BE2C (cell line): ENCODE data around the gene RASL11B.

Source experiments
- DNase-seq: peaks from one replicate; pipeline ENCODE4 v3.0.0-alpha.2; 2020
- H3K27me3 ChIP-seq: fragments of 250-450 bp; sonication (Bioruptor Pico); 2 replicates; pipeline ENCODE4 v1.5.1; 2020; ENCODE audit warnings: mild to moderate bottlenecking
- H3K36me3 ChIP-seq: fragments of 250-450 bp; sonication (Bioruptor Pico); 2 replicates; pipeline ENCODE4 v1.5.1; 2020; ENCODE audit warnings: mild to moderate bottlenecking
- H3K4me1 ChIP-seq: fragments of 250-450 bp; sonication (Bioruptor Pico); 2 replicates; pipeline ENCODE4 v1.5.1; 2020
- H3K4me3 ChIP-seq: 2 replicates; pipeline ENCODE4 v1.5.1; 2011; ENCODE audit warnings: low read depth, low read length
- H3K9me3 ChIP-seq: fragments of 250-450 bp; sonication (Bioruptor Pico); 2 replicates; pipeline ENCODE4 v1.5.1; 2020
- TF ChIP-seq, protein P1 (sequence below): IDR thresholded peaks from 2 replicates; pipeline ENCODE4 v1.5.1; 2012; ENCODE audit warnings: mild to moderate bottlenecking, low read depth, low read length

Gene RASL11B

DNA sequence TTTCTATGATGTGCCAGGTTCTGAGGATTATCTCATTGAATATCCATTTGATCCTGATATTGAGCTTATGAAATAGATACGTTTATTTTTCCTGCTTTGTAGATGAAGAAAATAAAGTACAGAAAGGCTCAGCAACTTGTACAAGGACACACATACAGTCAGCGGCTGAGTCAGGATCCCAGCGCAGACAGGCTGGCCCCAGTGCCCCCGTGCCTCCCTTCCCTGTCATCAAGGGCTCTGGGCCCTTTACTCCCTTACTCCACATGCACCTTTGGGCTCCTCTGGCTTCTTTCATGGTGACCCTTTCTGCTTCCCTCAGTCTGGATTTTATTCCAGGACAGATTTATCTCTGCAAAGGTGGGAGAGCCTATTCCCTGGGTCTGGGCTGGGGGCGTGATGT, 12.8 kb downstream of the RASL11B start:
- Histone ChIP-seq H3K4me1 (peaks cover 17% of the 10 kb centered on the region), H3K9me3 (no peaks in the 10 kb centered on the region), H3K36me3 (no peaks in the 10 kb centered on the region), H3K27me3 (no peaks in the 10 kb centered on the region), H3K4me3 (no peak overlapping the region)
- TF ChIP-seq, protein P1, sequence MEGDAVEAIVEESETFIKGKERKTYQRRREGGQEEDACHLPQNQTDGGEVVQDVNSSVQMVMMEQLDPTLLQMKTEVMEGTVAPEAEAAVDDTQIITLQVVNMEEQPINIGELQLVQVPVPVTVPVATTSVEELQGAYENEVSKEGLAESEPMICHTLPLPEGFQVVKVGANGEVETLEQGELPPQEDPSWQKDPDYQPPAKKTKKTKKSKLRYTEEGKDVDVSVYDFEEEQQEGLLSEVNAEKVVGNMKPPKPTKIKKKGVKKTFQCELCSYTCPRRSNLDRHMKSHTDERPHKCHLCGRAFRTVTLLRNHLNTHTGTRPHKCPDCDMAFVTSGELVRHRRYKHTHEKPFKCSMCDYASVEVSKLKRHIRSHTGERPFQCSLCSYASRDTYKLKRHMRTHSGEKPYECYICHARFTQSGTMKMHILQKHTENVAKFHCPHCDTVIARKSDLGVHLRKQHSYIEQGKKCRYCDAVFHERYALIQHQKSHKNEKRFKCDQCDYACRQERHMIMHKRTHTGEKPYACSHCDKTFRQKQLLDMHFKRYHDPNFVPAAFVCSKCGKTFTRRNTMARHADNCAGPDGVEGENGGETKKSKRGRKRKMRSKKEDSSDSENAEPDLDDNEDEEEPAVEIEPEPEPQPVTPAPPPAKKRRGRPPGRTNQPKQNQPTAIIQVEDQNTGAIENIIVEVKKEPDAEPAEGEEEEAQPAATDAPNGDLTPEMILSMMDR: no peak
- DNase-seq: no peak

DNA sequence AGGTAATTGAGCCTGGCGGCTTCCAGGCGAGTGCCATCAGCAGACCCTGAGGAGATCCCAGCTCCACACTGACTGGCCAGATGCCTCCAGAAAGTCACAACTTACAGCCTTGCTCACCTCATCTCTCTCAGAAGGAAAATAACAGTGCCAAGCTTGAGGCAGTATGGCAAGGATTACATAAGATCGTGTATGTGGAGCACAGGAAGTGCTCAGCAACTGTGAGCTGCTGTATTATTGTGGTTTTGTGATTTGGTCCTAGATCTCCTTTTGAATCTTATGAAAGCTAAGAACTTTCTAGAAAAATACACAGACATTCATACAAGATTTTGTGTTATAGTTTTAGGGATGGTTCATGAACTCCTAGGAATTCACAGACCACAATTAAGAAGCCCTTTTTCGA, 14.0 kb downstream of the RASL11B start:
- TF ChIP-seq, protein P1: no peak
- H3K4me3 ChIP-seq: no peak overlapping the region
- H3K27me3 ChIP-seq: no peaks in the 10 kb centered on the region
- peaks cover 6% of the 10 kb centered on the region for H3K4me1 ChIP-seq
- H3K9me3 ChIP-seq: no peaks in the 10 kb centered on the region
- no peaks in the 10 kb centered on the region for H3K36me3 ChIP-seq
- no peak for DNase-seq

DNA sequence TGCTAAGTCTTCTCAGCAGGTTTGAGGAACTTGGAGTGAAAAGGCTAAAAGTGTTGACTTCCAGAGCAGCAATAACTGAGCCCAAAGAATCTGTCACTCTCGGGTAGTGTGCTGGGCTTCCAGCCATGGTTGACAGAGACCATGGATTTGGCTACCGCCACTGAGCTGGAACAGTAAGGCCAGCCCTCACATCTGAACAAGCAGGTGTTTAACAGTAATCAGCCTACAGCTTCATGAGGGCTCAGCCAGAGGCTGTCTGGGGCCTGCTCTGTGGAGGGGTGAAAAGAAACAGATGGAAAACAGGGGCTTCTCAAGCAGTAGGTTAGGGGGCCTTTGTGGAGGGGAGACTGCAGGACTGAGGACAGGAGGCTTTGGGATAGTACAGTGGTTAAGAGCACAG, 14.9 kb downstream of the RASL11B start:
- H3K4me1 ChIP-seq: peaks cover 3% of the 10 kb centered on the region
- H3K36me3 ChIP-seq: no peaks in the 10 kb centered on the region
- no peak for DNase-seq
- H3K4me3 ChIP-seq: no peak overlapping the region
- TF ChIP-seq, protein P1: no peak
- no peaks in the 10 kb centered on the region for H3K27me3 ChIP-seq
- no peaks in the 10 kb centered on the region for H3K9me3 ChIP-seq

DNA sequence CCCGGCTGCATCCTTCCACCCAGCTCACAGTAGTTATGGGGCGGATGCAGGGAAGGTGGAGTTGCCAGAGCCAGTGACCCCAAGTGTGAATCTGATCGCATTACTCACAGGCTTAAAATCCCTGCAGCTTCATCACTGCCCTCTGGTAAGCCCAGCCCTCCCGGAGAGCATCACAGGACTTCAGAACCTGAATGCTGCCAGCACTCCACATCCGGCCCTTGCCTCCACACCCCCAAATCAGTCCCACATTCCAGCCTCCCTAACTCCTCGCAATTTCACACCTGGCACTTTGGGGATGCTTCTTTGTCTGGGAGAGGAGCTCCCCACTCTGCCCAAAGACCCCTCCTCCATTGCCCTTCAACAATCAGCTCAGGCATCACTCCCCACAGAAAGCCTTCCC, 15.6 kb downstream of the RASL11B start:
- no peaks in the 10 kb centered on the region for H3K36me3 ChIP-seq
- H3K4me3 ChIP-seq: no peak overlapping the region
- peaks cover 3% of the 10 kb centered on the region for H3K4me1 ChIP-seq
- DNase-seq: no peak
- no peaks in the 10 kb centered on the region for H3K27me3 ChIP-seq
- no peaks in the 10 kb centered on the region for H3K9me3 ChIP-seq
- TF ChIP-seq, protein P1: no peak

DNA sequence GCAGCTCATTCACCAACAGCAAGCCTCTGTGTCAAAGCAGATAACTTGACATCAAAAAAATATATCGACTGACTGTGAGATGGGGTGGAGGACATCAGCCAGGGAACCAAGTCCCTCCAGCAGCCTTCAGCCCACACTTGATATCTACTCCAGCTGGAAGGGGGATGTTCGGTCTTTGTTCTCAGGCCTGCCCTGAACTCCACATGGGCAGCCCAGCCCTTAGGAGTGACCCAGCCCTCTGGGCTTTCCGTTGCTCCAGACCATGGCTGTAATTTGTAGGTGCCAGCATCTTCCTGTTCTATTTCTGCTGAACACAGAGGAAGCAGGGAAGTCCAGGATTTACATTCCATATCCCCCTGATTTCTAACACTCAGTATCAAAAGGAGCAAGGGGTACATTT, 17.4 kb downstream of the RASL11B start:
- H3K4me3 ChIP-seq: no peak overlapping the region
- H3K9me3 ChIP-seq: no peaks in the 10 kb centered on the region
- no peak for DNase-seq
- H3K27me3 ChIP-seq: no peaks in the 10 kb centered on the region
- TF ChIP-seq, protein P1: no peak
- peaks cover 3% of the 10 kb centered on the region for H3K4me1 ChIP-seq
- no peaks in the 10 kb centered on the region for H3K36me3 ChIP-seq

DNA sequence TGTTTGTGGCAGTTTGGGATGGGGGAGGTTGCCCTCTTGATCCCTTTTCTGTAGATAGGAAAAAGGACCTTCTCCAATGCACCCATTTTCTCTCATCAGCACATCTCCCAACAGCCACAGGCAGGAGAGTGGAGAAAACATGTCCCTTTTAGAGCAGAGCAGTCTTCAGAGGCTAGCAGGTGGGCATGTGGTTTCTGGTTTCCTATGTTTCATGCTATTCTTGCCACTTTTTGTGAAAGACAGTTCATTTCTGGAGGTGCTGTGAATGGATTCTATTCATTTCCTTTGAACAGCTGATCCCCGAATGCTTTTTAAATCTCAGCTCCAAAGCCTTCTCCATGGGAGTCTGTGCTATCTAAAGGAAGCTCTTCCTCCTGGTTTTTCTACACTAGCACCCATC, 18.9 kb downstream of the RASL11B start:
- no peaks in the 10 kb centered on the region for H3K9me3 ChIP-seq
- TF ChIP-seq, protein P1: no peak

More for the DNA sequence above, 18.9 kb downstream of the RASL11B start:
- Histone ChIP-seq H3K4me1 (no peaks in the 10 kb centered on the region), H3K4me3 (no peak overlapping the region), H3K27me3 (no peaks in the 10 kb centered on the region), H3K36me3 (no peaks in the 10 kb centered on the region)
- no peak for DNase-seq
